ENCODE results near the gene BTNL2.

The BTNL2 gene

GRCh38 chr6:32393665-32394420 lies 13.1 kb downstream of the BTNL2 start:
- TF ChIP-seq POLR2AphosphoS5 (IDR thresholded peaks at IDR 0.05; ENCODE audit: low read depth) (no peak), SPI1 (IDR thresholded peaks at IDR 0.05; ENCODE audit: borderline replicate concordance, low read depth) (no peak), GABPA (IDR thresholded peaks at IDR 0.05; ENCODE audit: low read depth) (no peak), CTCF (IDR thresholded peaks at IDR 0.05; ENCODE audit: insufficient read depth, low read length) (no peak)
- TF ChIP-seq, protein P1, sequence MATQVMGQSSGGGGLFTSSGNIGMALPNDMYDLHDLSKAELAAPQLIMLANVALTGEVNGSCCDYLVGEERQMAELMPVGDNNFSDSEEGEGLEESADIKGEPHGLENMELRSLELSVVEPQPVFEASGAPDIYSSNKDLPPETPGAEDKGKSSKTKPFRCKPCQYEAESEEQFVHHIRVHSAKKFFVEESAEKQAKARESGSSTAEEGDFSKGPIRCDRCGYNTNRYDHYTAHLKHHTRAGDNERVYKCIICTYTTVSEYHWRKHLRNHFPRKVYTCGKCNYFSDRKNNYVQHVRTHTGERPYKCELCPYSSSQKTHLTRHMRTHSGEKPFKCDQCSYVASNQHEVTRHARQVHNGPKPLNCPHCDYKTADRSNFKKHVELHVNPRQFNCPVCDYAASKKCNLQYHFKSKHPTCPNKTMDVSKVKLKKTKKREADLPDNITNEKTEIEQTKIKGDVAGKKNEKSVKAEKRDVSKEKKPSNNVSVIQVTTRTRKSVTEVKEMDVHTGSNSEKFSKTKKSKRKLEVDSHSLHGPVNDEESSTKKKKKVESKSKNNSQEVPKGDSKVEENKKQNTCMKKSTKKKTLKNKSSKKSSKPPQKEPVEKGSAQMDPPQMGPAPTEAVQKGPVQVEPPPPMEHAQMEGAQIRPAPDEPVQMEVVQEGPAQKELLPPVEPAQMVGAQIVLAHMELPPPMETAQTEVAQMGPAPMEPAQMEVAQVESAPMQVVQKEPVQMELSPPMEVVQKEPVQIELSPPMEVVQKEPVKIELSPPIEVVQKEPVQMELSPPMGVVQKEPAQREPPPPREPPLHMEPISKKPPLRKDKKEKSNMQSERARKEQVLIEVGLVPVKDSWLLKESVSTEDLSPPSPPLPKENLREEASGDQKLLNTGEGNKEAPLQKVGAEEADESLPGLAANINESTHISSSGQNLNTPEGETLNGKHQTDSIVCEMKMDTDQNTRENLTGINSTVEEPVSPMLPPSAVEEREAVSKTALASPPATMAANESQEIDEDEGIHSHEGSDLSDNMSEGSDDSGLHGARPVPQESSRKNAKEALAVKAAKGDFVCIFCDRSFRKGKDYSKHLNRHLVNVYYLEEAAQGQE (IDR thresholded peaks at IDR 0.05; ENCODE audit: insufficient replicate concordance, low read depth), result no peak

GRCh38 chr6:32391505-32391904 lies 15.5 kb downstream of the BTNL2 start:
- Histone ChIP-seq H3K27me3 (ENCODE audit: insufficient read depth, poor library complexity, severe bottlenecking) (no peaks in the 10 kb centered on the region), H3K4me3 (replicated peaks; ENCODE audit: insufficient read depth, low read length) (no peak overlapping the region), H3K27ac (replicated peaks) (no peak overlapping the region)
- TF ChIP-seq, protein P1 (IDR thresholded peaks at IDR 0.05; ENCODE audit: insufficient replicate concordance, low read depth), result no peak
- no peak for TF ChIP-seq GABPA (IDR thresholded peaks at IDR 0.05; ENCODE audit: low read depth)
- TF ChIP-seq CTCF (IDR thresholded peaks at IDR 0.05; ENCODE audit: insufficient read depth, low read length), result no peak
- no peak for TF ChIP-seq SPI1 (IDR thresholded peaks at IDR 0.05; ENCODE audit: borderline replicate concordance, low read depth)
- no peak for TF ChIP-seq POLR2AphosphoS5 (IDR thresholded peaks at IDR 0.05; ENCODE audit: low read depth)
- DNase-seq (ENCODE audit: low read depth in 1 of 2, low spot score in 1 of 2), result no peak

More at GRCh38 chr6:32393665-32394420, 13.1 kb downstream of the BTNL2 start:
- Histone ChIP-seq H3K4me3 (replicated peaks; ENCODE audit: insufficient read depth, low read length) (no peak overlapping the region), H3K27ac (replicated peaks) (no peak overlapping the region), H3K27me3 (ENCODE audit: insufficient read depth, poor library complexity, severe bottlenecking) (peaks cover 7% of the 10 kb centered on the region)
- no peak for DNase-seq (ENCODE audit: low read depth in 1 of 2, low spot score in 1 of 2)

DNA sequence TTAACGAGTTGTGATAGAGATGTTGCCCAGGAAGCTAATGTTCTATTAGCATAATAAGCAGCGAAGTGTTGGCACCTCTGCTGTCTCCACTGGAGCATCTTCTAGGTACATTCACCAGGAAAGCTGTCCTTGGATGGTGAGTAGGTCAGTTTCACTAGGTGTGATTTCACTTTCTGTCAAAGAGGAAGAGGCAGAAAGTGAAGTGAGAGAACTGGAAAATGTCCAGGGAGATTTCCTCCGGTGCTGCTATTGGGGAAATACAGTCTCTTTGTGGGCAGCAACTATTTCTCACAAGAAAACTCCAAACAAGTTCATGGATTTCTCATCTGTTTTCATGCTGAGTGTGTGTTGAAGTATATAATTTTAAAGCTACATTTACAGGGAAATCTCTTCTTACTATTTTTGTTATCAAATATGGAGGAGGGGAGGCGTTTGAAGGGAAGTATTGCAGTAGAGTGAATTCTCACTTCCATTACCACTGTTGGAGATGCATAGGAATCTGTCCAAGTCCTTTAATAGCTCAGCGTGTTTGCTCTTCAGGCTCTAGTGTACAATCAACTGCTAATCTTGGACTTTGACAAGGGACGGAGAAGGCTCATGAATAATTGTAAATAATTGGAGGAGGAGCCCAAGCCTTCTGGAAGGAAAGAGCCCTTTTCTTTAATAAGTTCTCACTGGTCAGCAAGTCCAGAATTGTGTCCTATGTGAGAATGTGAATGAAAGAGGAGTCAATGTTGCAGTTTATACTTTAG lies 19.2 kb downstream of the BTNL2 start:
- TF ChIP-seq POLR2AphosphoS5 (IDR thresholded peaks at IDR 0.05; ENCODE audit: low read depth) (no peak), CTCF (IDR thresholded peaks at IDR 0.05; ENCODE audit: insufficient read depth, low read length) (no peak), GABPA (IDR thresholded peaks at IDR 0.05; ENCODE audit: low read depth) (no peak), SPI1 (IDR thresholded peaks at IDR 0.05; ENCODE audit: borderline replicate concordance, low read depth) (no peak)
- TF ChIP-seq, protein P1 (IDR thresholded peaks at IDR 0.05; ENCODE audit: insufficient replicate concordance, low read depth), result no peak
- DNase-seq (ENCODE audit: low read depth in 1 of 2, low spot score in 1 of 2), result no peak
- H3K27me3 ChIP-seq (ENCODE audit: insufficient read depth, poor library complexity, severe bottlenecking), result no peaks in the 10 kb centered on the region
- no peak overlapping the region for H3K27ac ChIP-seq (replicated peaks)
- H3K4me3 ChIP-seq (replicated peaks; ENCODE audit: insufficient read depth, low read length), result no peak overlapping the region
